GM12878 (cell line): ENCODE results near the gene POMC. TPM values are rescaled to one million over a fixed set of nuclear protein-coding genes. Genes with fewer than 3 reads are reported as not detected.

Experiments used
- ATAC-seq: fragments of 200-7000 bp; cut with Tn5 transposase; 3 replicates; pipeline ENCODE4 v1.9.1; 2020; ENCODE audit warnings: mild to moderate bottlenecking, moderate library complexity
- BruUV-seq: library from RNA; stranded (reverse); fragments of 400-500 nt; replicated peaks from 2 replicates; lab custom pipeline; 2021; lab: Mats Ljungman, UMichigan
- CTCF ChIA-PET: fragments of 300-600 bp; sonication (Branson Sonifier 250); formaldehyde crosslinking; extraction: SDS; loops from one replicate; lab custom pipeline; 2021; ENCODE audit warnings: inconsistent platforms; lab: Yijun Ruan, JAX
- POLR2A ChIA-PET: fragments of 350-600 bp; formaldehyde crosslinking; extraction: SDS; loops from one replicate; lab custom pipeline; 2021; ENCODE audit warnings: inconsistent platforms; lab: Charles Lee
- RAD21 ChIA-PET: fragments of 300-600 bp; sonication (Branson Sonifier 250); formaldehyde crosslinking; loops from one replicate; lab custom pipeline; 2023; ENCODE audit warnings: antibody characterized with exemption; ENCODE audit not compliant: unreplicated experiment; lab: Charles Lee
- SMC1A ChIA-PET: fragments of 300-600 bp; sonication (Branson Sonifier 250); formaldehyde crosslinking; loops from one replicate; lab custom pipeline; 2023; ENCODE audit not compliant: unreplicated experiment, uncharacterized antibody; lab: Charles Lee
- DNase-seq: peaks from one replicate; pipeline ENCODE4 v3.0.0-alpha.2; 2011; ENCODE audit warnings: low read depth, low spot score
- FAIRE-seq: peaks from 3 replicates; lab custom pipeline; 2011; peaks lifted over from hg19 to GRCh38; lab: Jason Lieb, UNC
- H2AFZ ChIP-seq: 2 replicates; pipeline ENCODE4 v1.6.0; 2011; ENCODE audit warnings: low read depth, low read length, control low read depth; ENCODE audit not compliant: control insufficient read depth
- H3K27ac ChIP-seq: 2 replicates; pipeline ENCODE4 v1.5.1; 2011; ENCODE audit warnings: control low read depth; ENCODE audit not compliant: control insufficient read depth, insufficient read depth
- H3K27me3 ChIP-seq, 2 experiments: replicated peaks in 1 of 2; 2 replicates each; pipeline versions ENCODE4 v1.6.0 to v1.6.1; 2011; ENCODE audit warnings: low read length in 1 of 2; ENCODE audit not compliant: control insufficient read depth in 2 of 2, insufficient read depth in 2 of 2
- H3K36me3 ChIP-seq, 2 experiments: 2 replicates each; pipeline ENCODE4 v1.5.1; 2011; ENCODE audit warnings: low read length in 1 of 2; ENCODE audit not compliant: control insufficient read depth in 2 of 2, insufficient read depth in 2 of 2
- H3K4me1 ChIP-seq: 2 replicates; pipeline ENCODE4 v1.6.1; 2011; ENCODE audit warnings: mild to moderate bottlenecking, low read length, moderate library complexity, mixed read lengths; ENCODE audit not compliant: control insufficient read depth, insufficient read depth
- H3K4me2 ChIP-seq: 2 replicates; pipeline ENCODE4 v1.6.0; 2011; ENCODE audit warnings: control low read depth; ENCODE audit not compliant: control insufficient read depth, insufficient read depth
- H3K4me3 ChIP-seq: fragments of 200-600 bp; sonication (generic); 2 replicates; pipeline ENCODE4 v1.5.1; 2016
- H3K79me2 ChIP-seq: 2 replicates; pipeline ENCODE4 v1.6.0; 2011; ENCODE audit warnings: low read length; ENCODE audit not compliant: control insufficient read depth, insufficient read depth
- H3K9ac ChIP-seq: 2 replicates; pipeline ENCODE4 v1.8.0; 2011; ENCODE audit warnings: low read length, control low read depth, mixed read lengths; ENCODE audit not compliant: control insufficient read depth, insufficient read depth
- H3K9me3 ChIP-seq: replicated peaks from 3 replicates; pipeline ENCODE4 v1.5.1; 2011; ENCODE audit warnings: mild to moderate bottlenecking, low read length; ENCODE audit not compliant: control insufficient read depth, insufficient read depth
- H4K20me1 ChIP-seq: 2 replicates; pipeline ENCODE4 v1.6.0; 2011; ENCODE audit not compliant: control insufficient read depth, insufficient read depth
- ATF2 ChIP-seq: IDR thresholded peaks from 2 replicates; pipeline ENCODE4 v1.6.1; 2012; ENCODE audit warnings: low read length, inconsistent platforms
- CREM ChIP-seq: IDR thresholded peaks from 2 replicates; pipeline ENCODE4 v1.6.1; 2014; ENCODE audit warnings: antibody characterized with exemption, low read depth
- EP300 ChIP-seq, 2 experiments: fragments of 150-350 bp in 1 of 2; IDR thresholded peaks; 2 replicates each; pipeline ENCODE4 v1.6.1; 2011 to 2012; ENCODE audit warnings: low read depth in 2 of 2, low read length in 2 of 2, borderline replicate concordance in 1 of 2, improper control_type of control experiment in 1 of 2, inconsistent platforms in 1 of 2; ENCODE audit not compliant: control insufficient read depth in 1 of 2
- ESRRA ChIP-seq: IDR thresholded peaks from 2 replicates; pipeline ENCODE4 v1.6.1; 2012; ENCODE audit warnings: mild to moderate bottlenecking, low read length, improper control_type of control experiment
- FOS ChIP-seq: IDR thresholded peaks from 3 replicates; pipeline ENCODE4 v1.6.1; 2011; ENCODE audit warnings: borderline replicate concordance; ENCODE audit not compliant: insufficient read length; ENCODE audit errors: extremely low read depth
- HSF1 ChIP-seq: fragments of 150-350 bp; IDR thresholded peaks from 2 replicates; pipeline ENCODE4 v1.6.1; 2014; ENCODE audit warnings: mild to moderate bottlenecking, low read depth, low read length
- LARP7 ChIP-seq: fragments of 450-650 bp; IDR thresholded peaks from 2 replicates; pipeline ENCODE4 v1.6.1; 2017; ENCODE audit warnings: mild to moderate bottlenecking
- MAX ChIP-seq: IDR thresholded peaks from 2 replicates; pipeline ENCODE4 v1.6.1; 2012; ENCODE audit warnings: low read depth, low read length, improper control_type of control experiment
- MLLT1 ChIP-seq: fragments of 450-650 bp; IDR thresholded peaks from 2 replicates; pipeline ENCODE4 v1.6.1; 2016; ENCODE audit warnings: mild to moderate bottlenecking
- MXI1 ChIP-seq: fragments of 150-350 bp; IDR thresholded peaks from 2 replicates; pipeline ENCODE4 v1.6.1; 2011; ENCODE audit warnings: low read depth, mild to moderate bottlenecking, inconsistent platforms, low read length, improper control_type of control experiment
- POU2F2 ChIP-seq: IDR thresholded peaks from 3 replicates; pipeline ENCODE4 v1.6.1; 2011; ENCODE audit warnings: low read depth, mild to moderate bottlenecking, low read length, borderline replicate concordance
- RAD21 ChIP-seq: IDR thresholded peaks from 2 replicates; pipeline ENCODE4 v1.6.1; 2011; ENCODE audit warnings: mild to moderate bottlenecking, low read depth, low read length, moderate library complexity; ENCODE audit not compliant: insufficient read depth
- SMARCA5 ChIP-seq: fragments of 450-650 bp; IDR thresholded peaks from 2 replicates; pipeline ENCODE4 v1.6.1; 2017; ENCODE audit warnings: mild to moderate bottlenecking
- SREBF1 ChIP-seq: IDR thresholded peaks from 2 replicates; pipeline ENCODE4 v1.6.1; 2012; ENCODE audit warnings: mild to moderate bottlenecking, low read length
- ZNF207 ChIP-seq: fragments of 450-650 bp; IDR thresholded peaks from 2 replicates; pipeline ENCODE4 v1.6.1; 2014; ENCODE audit warnings: antibody characterized with exemption, mild to moderate bottlenecking, borderline replicate concordance
- ZZZ3 ChIP-seq: IDR thresholded peaks from 2 replicates; pipeline ENCODE4 v1.6.1; 2011; ENCODE audit warnings: low read depth; ENCODE audit not compliant: control insufficient read depth, insufficient read length
- WGBS: methylation state at CpG from one replicate; pipeline ENCODE4 v1.1.6; 2016; ENCODE audit warnings: low lambda C conversion rate; ENCODE audit not compliant: insufficient replicate concordance, insufficient coverage; ENCODE audit errors: missing lambda C conversion rate; 5-methylcytosine and 5-hydroxymethylcytosine counted together
- in situ Hi-C: fragments of 300-500 bp; cut with MboI; formaldehyde crosslinking; loops from 9 replicates; pipeline ENCODE4 v1.14.3; 2018; ENCODE audit warnings: mixed read lengths
- intact Hi-C: fragments of 100-400 bp; cut with micrococcal nuclease; formaldehyde crosslinking; loops from one replicate; pipeline ENCODE4 v1.14.2; 2022; ENCODE audit not compliant: unreplicated experiment
- polyA plus RNA-seq, 11 experiments: library from polyadenylated mRNA; depleted of rRNA in 4 of 11; unstranded in 6 of 11; stranded (reverse) in 5 of 11; fragments of >200 nt; fragmentation: Nextera tagmentation in 4 of 11; fragmentation: Illumina TruSeq in 1 of 11; extraction: Ambion mirVana in 4 of 11; extraction: Trizol in 1 of 11; gene quantifications; 1 replicate in 1 of 11; 2 replicates in 10 of 11; pipeline versions ENCODE4 v1.2.1 to v1.2.3, GENCODE V29; 2011 to 2016; ENCODE audit warnings: inconsistent platforms in 2 of 11, missing spikeins in 2 of 11, low read depth in 1 of 11
- total RNA-seq, 4 experiments: library from RNA; depleted of rRNA in 3 of 4; stranded (reverse); fragments of >200 nt in 3 of 4; fragmentation: Illumina TruSeq in 1 of 4; extraction: Trizol in 1 of 4; gene quantifications; 2 replicates each; pipeline versions ENCODE4 v1.2.1 to v1.2.3, GENCODE V29; 2013 to 2021

POMC gene
- total and polyA plus RNA-seq, 10 of the 15 experiments (the other 5 are each of a cell fraction or from before 2014, with no cell fraction given): 0.05 to 14.7 (median 6.8) TPM; not detected in 1

- CTCF ChIA-PET: interaction anchor here (1.0 to 4.4 kb wide), 6 partner anchors 16 to 772 kb away, joined by 3 to 132 read pairs (median 5); partner anchors contain the start of gene POMC
- no peaks in the 10 kb centered on the region for H3K79me2 ChIP-seq
- no peak overlapping the region for H3K27ac ChIP-seq
- no peak overlapping the region for H3K4me2 ChIP-seq
- intact Hi-C loops (no loop called here), in situ Hi-C loops (loop anchor here (5.0 kb wide), 1 partner anchor 217 kb away; no protein-coding TSS in a partner anchor)
- POLR2A ChIA-PET: no interaction called here
- DNase-seq (no peak), FAIRE-seq (no peak), ATAC-seq (no peak)
- H3K9me3 ChIP-seq: no peaks in the 10 kb centered on the region
- no TSS peak for BruUV-seq
- WGBS: 66% methylated on average over 9 of the region's 9 CpGs
- no peaks in the 10 kb centered on the region for H4K20me1 ChIP-seq
- SMC1A ChIA-PET: interaction anchor here (0.9 to 3.5 kb wide), 6 partner anchors 28 to 412 kb away, joined by 3 to 70 read pairs (median 6); partner anchors contain the start of gene POMC
- RAD21 ChIA-PET: interaction anchor here (1.2 to 5.0 kb wide), 3 partner anchors 10 to 34 kb away, joined by 3 to 79 read pairs (median 7); no protein-coding TSS in a partner anchor
- H3K9ac ChIP-seq: no peak overlapping the region
- no peaks in the 10 kb centered on the region for H3K27me3 ChIP-seq
- peaks cover 4% of the 10 kb centered on the region; the same call in 1 of the 2 replicates for H3K4me1 ChIP-seq
- no peak overlapping the region for H3K4me3 ChIP-seq
- H3K36me3 ChIP-seq: no peaks in the 10 kb centered on the region
- TF ChIP-seq MXI1: no peak
- no peak for TF ChIP-seq RAD21
- no peak for TF ChIP-seq LARP7
- TF ChIP-seq ATF2: no peak
- TF ChIP-seq SMARCA5: no peak
- TF ChIP-seq ZNF207: no peak
- no peak for TF ChIP-seq ESRRA
- no peak for TF ChIP-seq POU2F2
- no peak for TF ChIP-seq FOS
- no peak for TF ChIP-seq MAX
- no peak for TF ChIP-seq EP300 (IDR thresholded peaks at IDR 0.05; ENCODE audit: borderline replicate concordance in 1 of 2, control insufficient read depth in 1 of 2, low read depth in 2 of 2, low read length in 2 of 2)
- TF ChIP-seq MLLT1: no peak
- TF ChIP-seq SREBF1: no peak
- no peak for TF ChIP-seq CREM
- no peak for TF ChIP-seq ZZZ3
- TF ChIP-seq HSF1: no peak
- H2AFZ ChIP-seq: no peak overlapping the region
These were observed 26.3 kb upstream of the POMC start for GRCh38 chr2:25194576-25195122.
